DLD1 (cell line): Measurements from ENCODE around the gene APCDD1L.

Experiments used
- in situ Hi-C: cut with HindIII; loops from 2 replicates; pipeline ENCODE4 v1.10.0; 2017; ENCODE audit warnings: low sequenced_read_pairs

Gene APCDD1L

GRCh38 chr20:58515233-58516212 is at the start of gene APCDD1L:
Gene APCDD1L, minus strand, starts transcription at chr20:58515399. Its CDS starts 692 bp downstream, at chr20:58514707.
- in situ Hi-C loops: no loop called here

GRCh38 chr20:58559368-58559729 is 44.1 kb upstream of the APCDD1L start:
- in situ Hi-C loops: no loop called here

- in situ Hi-C loops: no loop called here
Measured at GRCh38 chr20:58558486-58559367, 43.5 kb upstream of the APCDD1L start.

- in situ Hi-C loops: no loop called here
Measured at GRCh38 chr20:58557733-58558342, 42.6 kb upstream of the APCDD1L start.

- in situ Hi-C loops: no loop called here
Measured at GRCh38 chr20:58556961-58557360, 41.8 kb upstream of the APCDD1L start.

GRCh38 chr20:58555078-58555765 is 40.0 kb upstream of the APCDD1L start:
- in situ Hi-C loops: no loop called here

- in situ Hi-C loops: no loop called here
Measured at GRCh38 chr20:58554541-58554940, 39.3 kb upstream of the APCDD1L start.

GRCh38 chr20:58553841-58554240 is 38.6 kb upstream of the APCDD1L start:
- in situ Hi-C loops: no loop called here

- in situ Hi-C loops: no loop called here
Measured at GRCh38 chr20:58553166-58553696, 38.0 kb upstream of the APCDD1L start.

- in situ Hi-C loops: no loop called here
Measured at GRCh38 chr20:58552366-58552934, 37.3 kb upstream of the APCDD1L start.

GRCh38 chr20:58551631-58552030 is 36.4 kb upstream of the APCDD1L start:
- in situ Hi-C loops: no loop called here

GRCh38 chr20:58550275-58551059 is 35.3 kb upstream of the APCDD1L start:
- in situ Hi-C loops: no loop called here

GRCh38 chr20:58549231-58550209 is 34.3 kb upstream of the APCDD1L start:
- in situ Hi-C loops: no loop called here

GRCh38 chr20:58547623-58548475 is 32.6 kb upstream of the APCDD1L start:
- in situ Hi-C loops: no loop called here

GRCh38 chr20:58546756-58547622 is 31.8 kb upstream of the APCDD1L start:
- in situ Hi-C loops: no loop called here

- in situ Hi-C loops: no loop called here
Measured at GRCh38 chr20:58546416-58546711, 31.2 kb upstream of the APCDD1L start.
